ENCODE data around the gene MXRA8.

GRCh38 chr1:1332031-1332755, 26.2 kb downstream of the MXRA8 start:
- TF ChIP-seq CTCF (IDR thresholded peaks at IDR 0.05) (no peak), POLR2A (IDR thresholded peaks at IDR 0.05) (no peak)

Measured in thyroid gland (tissue), 4 donors.